PC-9 (cell line): ENCODE data around the gene PDE1C.

Experiments used
- EZH2 ChIP-seq: fragments of 200-600 bp; sonication (generic); IDR thresholded peaks from 2 replicates; pipeline ENCODE4 v1.8.0; 2017; ENCODE audit warnings: antibody characterized with exemption, low read depth
- TF ChIP-seq, protein P1 (sequence below): fragments of 200-600 bp; sonication (generic); conservative IDR thresholded peaks from 2 replicates; pipeline ENCODE4 v1.6.1; 2017; ENCODE audit warnings: mixed run types, antibody characterized with exemption, mild to moderate bottlenecking, moderate library complexity

DNA sequence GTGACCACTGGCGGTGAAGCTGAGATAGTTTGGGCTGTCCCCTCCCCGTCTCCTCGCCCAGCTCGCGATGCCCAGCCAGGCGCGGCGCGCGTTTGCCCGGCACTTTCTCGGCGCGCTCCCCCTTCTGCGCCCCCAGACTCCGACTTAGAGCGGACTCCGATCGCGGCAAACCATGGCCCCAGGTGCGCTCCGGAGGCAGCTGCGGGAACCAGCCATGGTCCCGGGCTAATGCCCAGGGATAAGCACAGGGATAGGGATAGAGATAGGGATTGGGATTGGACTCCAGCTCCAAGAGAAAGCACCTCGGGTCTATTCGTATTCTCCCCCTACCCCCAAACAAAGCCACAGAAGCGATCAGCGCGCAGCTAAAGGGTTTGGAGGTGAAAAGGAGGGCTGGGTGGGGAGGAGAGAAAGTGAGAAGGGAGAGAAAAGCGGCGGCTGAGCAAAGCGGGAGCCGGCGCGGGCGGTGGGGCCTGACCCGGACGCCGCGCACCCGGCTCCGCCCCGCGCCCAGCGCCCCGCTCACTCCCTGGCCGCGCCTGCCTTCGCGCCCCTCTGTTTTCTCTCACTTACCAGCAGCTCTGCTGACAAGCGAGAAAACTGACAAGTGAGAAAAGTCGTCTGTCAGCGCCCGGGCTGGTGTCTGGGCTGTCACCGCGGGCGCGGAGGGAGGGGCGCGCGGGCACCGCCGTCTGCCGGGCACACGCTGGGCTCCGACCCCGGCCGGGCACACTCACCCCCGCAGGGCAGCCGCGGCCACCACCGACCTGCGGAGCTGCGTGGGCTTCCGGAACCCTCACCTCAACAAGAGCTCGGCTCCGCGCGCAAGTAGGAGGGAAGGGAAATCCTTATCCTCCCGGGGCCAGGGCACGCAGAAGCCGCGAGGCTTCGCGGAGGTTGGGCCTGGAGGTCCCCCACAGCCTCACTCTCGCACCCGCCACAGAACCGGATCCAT, at the start of gene PDE1C:
- TF ChIP-seq, protein P1, sequence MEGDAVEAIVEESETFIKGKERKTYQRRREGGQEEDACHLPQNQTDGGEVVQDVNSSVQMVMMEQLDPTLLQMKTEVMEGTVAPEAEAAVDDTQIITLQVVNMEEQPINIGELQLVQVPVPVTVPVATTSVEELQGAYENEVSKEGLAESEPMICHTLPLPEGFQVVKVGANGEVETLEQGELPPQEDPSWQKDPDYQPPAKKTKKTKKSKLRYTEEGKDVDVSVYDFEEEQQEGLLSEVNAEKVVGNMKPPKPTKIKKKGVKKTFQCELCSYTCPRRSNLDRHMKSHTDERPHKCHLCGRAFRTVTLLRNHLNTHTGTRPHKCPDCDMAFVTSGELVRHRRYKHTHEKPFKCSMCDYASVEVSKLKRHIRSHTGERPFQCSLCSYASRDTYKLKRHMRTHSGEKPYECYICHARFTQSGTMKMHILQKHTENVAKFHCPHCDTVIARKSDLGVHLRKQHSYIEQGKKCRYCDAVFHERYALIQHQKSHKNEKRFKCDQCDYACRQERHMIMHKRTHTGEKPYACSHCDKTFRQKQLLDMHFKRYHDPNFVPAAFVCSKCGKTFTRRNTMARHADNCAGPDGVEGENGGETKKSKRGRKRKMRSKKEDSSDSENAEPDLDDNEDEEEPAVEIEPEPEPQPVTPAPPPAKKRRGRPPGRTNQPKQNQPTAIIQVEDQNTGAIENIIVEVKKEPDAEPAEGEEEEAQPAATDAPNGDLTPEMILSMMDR = no peak
- TF ChIP-seq EZH2 = no peak
